Hypothalamus (tissue), 51 donors: ENCODE data around the gene GPS2.
"Not testable (repeated sequence)": the region's sequence is repeated elsewhere in the genome, so short reads cannot be mapped to it uniquely, and the experiment has no call there.

Experiments
- DNase-seq, 51 donors: peaks; one replicate each; lab custom pipeline; 2025; lab: John Stamatoyannopoulos, UW

The GPS2 gene

DNA sequence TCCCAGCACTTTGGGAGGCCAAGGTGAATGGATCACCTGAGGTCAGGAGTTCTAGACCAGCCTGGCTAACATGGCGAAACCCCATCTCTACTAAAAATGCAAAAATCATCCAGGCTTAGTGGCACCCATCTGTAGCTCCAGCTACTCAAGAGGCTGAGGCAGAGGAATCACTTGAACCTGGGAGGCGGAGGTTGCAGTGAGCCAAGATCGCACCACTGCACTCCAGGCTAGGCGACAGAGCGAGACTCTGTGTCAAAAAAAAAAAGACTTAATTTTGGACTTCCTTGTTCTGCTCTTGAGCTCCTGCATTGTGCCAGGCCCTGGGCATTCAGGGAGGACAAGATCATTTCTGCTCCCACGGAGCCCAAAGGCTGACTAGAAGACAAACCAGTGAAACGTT, 22.4 kb upstream of the GPS2 start:
- DNase-seq: not testable (repeated sequence)

DNA sequence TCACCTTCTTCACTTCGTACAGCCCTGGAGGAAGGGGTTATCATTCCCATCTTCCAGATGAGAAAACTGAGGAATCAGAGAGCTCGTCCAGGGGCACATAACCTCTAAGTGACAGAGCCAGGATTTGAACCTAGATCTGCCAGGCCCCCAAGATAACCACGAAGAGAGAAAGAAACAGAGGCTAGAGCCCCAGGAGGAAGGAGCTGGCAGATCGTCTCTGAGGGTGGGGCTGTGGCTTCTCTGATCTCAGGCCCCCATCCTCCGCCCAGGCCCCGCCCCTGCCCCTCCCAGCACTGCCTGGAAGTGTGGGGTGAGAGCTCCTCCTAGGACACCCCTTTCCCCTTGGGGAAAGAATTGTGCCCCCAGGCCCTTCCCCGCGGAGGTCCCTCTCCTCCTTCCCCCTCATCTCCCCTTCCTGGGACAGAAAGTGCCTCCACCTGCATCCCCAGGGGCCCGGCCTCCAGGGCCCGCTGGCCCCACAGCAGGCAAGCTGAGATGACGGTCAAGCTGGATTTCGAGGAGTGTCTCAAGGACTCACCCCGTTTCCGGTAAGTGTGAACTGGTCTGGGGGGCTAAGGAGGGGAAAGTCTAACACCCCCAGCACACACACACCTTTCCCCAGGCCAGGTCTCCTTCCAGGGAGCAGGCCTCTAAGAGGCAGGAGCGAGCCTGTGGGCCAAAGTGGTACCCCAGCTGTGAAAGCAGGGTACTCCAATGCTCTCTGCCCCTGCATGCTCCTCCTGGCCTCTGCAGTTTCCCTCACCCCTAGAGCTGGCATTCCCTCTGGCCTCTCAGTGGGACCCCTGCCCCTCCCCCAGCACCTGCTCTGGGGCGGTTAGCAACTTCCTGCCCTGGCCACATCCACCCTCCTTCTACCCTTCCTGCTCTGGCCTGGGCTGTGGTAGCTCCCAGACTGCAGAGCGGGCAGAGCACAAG, 21.3 kb upstream of the GPS2 start, which contains the start of gene ACAP1:
ACAP1 (plus strand) TSS at position 290 of the 936 bp plus-strand sequence; CDS start at position 496, 206 bp downstream.
- no peak for DNase-seq

DNA sequence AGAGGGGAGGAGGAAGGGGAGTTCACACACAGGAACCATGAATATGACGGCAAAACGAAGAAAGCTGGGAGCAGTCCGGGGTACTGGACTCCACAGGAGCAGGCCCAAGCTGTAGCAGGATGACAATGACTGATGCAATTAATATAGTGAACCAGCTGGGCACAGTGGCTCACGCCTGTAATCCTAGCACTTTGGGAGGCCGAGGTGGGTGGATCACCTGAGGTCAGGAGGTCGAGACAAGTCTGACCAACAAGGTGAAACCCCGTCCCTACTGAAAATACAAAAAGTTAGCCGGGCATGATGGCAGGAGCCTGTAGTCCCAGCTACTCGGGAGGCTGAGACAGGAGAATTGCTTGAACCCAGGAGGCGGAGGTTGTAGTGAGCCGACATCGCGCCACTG, 20.6 kb upstream of the GPS2 start:
- not testable (repeated sequence) for DNase-seq

DNA sequence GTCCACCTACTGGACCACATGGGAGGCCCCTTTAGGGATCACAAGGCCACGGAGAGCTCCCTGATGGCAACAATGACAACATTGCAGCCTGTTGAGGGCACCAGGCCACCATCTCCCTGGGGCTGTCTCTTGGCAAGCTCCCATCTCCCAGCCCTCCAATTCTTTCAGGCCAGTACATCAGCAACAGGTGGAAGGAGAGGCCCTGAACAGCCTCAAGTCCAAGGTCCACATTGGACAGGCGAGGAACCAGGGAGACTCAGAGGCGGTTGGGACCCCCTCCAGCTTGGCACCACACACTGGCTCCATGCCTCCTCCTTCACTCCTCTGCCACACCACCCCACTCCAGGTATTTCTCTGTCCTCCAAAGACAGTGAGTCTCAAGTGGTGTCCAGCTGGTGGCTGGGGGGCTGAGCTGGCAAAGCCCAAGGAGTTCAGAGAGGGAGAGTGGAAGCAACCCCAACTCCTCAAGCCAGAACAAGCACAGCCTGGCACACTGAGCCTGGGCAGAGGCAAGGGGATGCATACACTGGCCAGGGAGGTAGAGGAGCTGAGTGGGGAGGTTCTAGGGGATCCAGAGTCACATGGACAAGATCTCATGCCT, 19.9 kb upstream of the GPS2 start:
- DNase-seq: no peak

DNA sequence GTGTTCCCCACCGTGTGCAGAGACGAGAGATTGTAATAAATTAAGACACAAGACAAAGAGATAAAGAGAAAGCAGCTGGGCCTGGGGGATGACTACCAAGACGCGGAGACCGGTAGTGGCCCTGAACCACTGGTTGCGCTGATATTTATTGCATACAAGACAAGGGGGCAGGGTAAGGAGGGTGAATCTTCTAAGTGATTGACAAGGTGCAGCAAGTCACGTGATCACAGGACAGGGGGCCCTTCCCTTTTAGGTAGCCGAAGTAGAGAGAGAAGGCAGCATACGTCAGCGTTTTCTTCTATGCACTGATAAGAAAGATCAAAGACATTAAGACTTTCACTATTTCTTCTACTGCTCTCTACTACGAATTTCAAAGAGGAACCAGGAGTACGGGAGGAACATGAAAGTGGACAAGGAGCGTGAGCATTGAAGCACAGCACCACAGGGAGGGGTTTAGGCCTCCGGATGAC, 17.5 kb upstream of the GPS2 start:
- DNase-seq: not testable (repeated sequence)

DNA sequence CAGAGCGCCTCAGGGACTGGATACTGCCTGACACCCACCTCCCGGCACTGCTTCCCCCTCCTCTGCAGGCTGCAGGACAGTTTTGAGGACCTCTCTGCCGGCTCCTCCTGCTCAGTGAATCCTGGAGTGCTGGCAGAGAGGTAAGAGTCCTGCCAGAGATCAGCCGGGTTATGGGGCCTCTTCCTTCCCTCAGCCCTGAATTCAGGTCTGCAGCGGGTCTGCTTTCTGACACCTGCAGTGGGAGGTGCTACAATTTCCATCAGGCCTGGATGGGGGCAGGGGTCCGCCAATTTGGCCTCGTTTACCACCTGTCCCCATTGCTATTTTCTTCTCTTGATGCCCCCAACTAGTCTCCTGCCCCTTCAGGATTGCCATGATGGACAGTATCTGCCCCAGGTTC, 17.0 kb upstream of the GPS2 start:
- no peak for DNase-seq

DNA sequence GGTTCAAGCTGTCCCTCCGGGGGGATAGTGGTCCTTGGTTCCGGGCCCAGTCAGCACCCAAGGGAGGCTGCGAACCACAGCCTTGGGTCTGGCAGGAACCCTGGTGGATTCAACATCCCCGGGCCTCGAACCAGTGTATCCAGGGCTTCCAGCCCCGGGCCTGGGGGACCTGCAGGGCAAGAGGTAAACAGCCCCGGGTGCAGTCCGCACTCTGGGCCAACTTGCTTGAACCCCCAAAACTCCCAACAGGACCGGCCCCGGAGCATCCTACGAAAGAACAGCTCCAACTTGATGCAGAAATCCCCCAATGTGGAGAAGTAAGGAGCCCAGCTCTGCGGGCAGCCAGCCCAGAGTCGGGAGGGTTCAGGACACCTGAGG, 15.5 kb upstream of the GPS2 start:
- DNase-seq: no peak

DNA sequence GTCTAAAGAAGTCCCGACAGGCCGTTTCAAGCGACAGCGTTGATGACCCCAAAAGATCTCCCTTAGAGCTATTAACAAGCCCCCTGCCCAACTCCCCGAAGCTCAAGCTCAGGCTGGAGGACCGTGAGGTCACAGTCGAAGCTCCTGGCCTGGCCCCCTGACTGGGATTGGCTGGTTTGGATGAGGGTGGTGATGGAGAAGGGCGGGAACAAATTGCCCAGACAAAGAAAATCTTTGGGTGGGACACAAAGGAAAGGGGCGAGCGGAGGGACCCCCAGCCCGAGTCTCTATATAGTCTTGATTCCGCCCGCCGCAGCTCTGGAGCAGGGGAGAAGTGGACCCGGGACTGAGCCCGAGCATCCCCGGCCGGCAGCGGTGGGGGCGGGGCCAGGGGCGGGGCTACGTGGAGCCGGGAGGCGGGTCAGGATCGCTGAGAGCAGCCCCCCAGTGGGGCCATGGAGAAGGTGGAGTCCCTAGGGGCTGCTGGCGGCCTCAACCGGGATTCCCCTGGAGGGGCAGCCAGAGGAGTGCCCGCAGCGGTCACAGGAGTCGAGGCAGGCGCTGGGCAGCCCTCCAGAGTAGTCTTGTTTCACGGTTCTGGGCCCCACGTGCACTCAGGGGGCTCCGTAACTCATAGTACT, 15.0 kb upstream of the GPS2 start:
- peak in 43 of 51 donors; percentile 52 to 89 (median 74) for DNase-seq

DNA sequence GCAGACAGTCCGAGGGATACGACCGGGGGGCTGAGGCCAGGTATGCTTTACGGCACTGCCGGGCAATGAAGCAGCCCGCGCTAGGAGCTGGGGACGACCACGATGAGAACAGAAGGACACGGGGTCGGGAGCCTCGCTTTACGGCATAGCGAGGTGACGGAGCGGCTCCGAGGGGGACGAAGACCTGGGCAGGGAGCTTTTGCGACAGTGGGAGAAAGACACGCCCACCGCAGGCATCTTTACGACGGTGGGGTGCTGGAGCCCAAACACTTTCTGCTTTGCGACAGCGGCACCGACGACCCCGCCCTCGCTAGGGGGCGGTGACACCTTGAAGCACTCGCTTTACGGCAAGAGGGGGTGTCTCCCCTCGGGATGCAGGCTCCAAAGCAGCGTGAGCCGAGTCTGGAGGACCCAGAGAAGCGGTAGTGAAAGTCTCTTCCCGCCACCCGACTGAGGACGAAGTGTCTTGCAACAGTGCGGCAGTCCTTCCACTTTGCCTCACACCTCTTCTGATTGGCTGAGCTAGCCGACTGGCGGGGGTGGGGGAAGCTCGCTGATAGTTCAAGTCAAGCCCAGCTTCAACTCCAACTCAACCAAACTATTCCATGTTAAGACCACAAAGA, 14.3 kb upstream of the GPS2 start:
- peak; percentile 85 to 100 (median 96) for DNase-seq

DNA sequence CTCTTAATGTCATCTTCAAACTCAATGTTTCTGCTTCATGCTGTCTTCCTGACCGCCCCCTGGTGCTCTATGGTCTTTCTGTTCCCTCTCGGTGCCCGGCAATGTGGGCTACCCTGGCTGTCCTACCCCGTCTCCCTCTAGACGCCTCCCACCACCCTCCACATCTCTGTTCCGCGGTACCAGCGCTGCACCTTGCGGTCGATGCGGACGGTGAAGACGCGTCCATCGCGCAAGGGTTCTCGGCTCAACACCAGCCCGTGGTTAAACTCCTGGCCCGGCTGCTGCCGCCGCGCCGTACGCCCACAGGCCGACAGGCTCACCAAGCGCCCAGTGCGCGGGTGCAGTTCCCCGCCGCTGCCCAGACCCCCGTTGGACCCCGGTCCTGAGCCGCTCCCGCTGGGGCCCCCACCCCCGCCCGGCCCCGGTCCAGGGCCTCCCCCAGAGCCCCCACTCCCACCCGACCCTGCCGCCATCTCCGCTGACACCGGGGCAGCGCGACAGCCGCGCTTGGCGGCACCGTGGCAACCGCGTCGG, 13.7 kb upstream of the GPS2 start, which contains the start of gene NEURL4:
NEURL4 (minus strand) TSS at position 496 of the 534 bp plus-strand sequence; CDS start at position 473, 23 bp downstream.
- peak in 3 of 51 donors; percentile 40 to 67 (median 53) for DNase-seq

DNA sequence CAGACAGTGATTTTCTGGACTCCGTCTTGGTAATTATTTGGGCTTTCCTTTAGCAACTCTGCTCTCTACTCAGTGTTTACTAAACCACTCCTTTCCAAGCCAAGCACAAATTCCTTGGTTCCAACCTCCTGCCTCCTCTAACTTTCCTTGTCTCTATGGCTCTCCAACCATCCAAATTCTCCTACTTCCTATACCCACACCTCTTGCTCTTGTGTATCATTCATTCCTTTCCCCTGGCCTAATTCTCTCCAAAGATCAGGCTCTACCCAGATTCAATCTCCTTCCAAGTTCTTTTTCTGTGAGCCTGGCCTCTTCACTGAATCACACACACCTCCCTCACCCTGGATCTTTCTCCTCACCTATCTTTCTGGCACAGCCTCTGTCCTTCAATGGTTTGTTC, 12.8 kb upstream of the GPS2 start:
- no peak for DNase-seq

DNA sequence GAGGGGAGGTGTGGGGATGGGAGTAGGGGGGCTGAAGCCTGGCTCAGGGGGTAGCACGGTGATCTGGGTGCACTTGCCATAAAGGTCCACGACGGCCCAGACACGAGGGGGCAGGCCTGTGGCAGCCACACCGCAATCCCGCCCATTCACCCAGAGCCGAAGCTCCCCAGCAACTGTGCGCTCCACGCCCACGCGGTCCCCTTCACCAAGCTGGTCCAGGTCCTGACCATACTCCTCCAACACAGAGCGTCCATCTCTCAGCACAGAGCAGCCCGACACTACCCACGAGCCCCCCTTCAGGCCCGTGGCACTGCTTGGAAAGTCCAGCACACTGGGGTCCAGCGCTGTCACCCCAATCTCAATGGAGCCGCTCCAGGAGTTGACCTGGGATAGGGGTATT, 12.3 kb upstream of the GPS2 start:
- DNase-seq: no peak

DNA sequence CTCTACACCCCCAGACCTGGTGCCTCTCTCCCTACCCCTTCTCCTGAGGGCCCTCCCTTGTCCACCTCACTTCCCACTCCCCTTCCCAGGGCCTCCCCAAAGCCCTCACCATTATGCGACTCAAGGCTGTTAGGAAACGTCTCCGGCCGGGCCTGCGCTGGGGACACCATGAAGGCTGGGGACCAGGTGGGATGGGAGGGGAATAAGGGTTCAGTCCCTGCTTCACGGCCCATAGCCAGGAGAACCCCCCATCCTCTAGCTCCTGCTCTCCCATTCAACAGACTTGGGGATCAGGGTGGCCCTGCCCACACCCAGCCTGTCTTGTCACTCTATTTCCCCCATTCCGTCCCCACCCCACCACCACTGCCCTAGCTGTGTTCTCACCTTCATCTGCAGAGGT, 11.9 kb upstream of the GPS2 start:
- no peak for DNase-seq

DNA sequence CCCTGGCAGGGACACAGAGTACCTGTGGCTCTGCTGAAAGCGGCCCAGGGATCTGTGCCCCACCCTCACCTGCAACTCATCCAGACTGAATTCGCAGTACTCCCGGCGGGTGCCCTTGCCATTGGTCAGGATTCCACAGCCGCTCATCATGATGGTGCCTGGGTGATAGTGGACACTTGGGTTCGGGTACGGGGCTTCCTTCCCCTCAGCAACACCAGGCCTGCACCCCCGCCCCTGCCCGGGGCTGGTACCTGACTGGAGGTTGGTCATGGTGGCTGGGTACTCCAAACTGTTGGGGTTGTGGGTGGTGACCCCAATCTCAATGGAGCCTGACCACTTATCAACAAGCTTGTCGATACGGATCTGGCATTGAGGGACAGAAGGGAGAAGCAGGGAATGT, 11.0 kb upstream of the GPS2 start:
- no peak for DNase-seq

DNA sequence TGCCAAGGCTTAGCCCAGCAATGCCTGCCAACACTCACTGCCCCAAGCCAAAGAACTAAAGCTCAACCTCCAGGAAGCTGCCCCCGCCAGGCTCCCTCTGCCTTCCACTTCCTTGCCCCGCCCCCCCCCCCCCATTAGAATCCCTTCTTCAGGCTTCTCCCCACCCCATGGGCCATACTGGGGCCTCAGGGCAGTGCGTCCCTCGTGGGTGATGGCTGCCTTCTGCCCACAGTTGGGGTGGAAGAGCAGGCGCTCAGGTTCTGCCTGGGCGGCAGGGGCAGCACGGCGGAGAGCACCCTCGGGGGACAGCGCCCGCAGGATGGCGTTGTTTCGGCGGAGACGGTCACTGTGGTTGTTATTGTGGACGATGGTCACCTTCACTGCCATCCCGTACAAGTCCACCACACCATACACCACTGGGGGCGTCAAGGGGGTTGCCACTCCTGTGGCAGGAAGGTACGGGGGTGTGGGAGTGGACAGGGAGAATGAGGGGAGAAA, 9.9 kb upstream of the GPS2 start:
- DNase-seq: no peak

DNA sequence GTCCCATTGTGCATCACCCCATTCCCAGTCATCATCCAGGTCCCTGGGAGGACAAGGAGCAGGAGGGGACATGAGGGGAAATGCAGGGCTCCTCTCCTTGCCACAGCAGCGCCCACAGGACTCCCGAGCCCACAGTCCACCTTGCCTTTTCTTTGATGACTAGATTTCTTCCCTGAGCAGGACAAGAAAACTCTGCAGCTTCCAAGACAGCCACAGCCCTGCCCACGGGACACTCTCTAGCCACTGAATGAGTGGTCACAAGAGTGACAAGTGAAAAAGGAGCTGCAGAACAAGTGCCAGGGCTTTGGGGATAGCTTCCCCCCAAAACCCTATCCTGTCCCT, 9.2 kb upstream of the GPS2 start:
- DNase-seq: no peak

DNA sequence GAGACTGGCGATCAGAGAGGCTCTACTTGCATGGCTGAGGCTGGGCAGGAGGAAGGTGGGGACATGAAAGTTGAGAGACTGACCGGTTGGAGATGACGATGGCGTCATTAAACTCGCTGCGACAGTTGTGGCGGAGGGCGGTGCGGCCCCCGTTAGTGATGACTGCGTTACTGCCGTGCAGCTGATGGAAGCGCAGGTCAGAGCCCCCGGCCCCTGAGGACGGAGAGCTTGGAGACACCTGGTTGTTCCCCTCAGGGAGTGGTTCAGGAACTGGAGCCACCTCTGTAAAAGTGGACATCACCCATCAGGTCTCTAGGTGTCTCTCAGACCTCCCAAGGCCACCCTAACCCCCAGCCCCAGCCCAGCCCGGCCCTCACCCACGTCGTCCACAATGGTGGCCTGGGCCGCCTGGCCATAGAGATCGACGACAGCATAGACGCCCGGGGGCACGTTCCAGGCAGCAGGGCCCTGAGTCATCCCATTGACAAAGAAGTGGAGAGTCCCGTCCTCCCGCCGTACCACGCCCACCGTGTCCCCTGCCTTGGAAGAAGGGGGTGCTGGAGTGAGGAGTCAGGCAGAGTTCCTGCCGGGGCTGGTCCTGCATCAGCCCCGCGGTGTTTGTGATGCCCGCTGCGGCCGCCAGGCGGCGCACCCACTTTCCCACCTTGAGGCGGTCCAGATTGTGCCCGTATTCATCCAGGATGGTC, 8.7 kb upstream of the GPS2 start:
- peak in 8 of 51 donors; percentile 4 to 47 (median 15) for DNase-seq

DNA sequence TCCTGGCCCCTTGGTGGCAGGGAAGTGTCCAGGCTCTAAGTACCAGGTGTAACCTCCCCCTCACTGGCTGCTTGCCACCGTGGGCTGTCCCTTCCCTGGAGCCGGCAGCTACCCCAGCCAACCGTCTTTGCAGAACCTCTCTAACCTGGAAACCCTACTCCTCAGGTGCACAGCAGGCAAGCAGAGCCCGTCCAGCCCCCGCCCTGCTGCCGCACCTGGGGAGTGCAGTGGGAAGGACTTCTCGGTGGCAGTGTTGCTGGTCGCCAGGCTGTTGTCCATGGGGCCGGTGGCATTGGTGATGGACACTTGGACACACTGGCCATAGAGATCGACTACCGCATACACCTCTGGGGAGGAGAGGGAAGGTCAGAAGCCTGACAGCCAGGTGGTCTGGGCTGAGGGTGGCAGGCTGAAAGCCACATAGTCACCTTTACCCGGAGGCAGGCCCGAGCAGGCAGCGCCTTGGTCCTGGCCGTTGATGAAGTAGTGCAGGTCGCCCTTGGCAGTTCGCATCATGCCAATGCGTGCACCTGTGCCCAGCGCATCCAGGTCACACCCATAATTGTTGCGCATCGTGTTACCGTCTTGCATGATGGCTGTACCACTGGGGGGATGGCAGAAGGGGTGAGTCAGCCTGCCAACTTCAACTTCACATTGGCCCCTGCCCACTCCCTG, 7.5 kb upstream of the GPS2 start:
- no peak for DNase-seq

DNA sequence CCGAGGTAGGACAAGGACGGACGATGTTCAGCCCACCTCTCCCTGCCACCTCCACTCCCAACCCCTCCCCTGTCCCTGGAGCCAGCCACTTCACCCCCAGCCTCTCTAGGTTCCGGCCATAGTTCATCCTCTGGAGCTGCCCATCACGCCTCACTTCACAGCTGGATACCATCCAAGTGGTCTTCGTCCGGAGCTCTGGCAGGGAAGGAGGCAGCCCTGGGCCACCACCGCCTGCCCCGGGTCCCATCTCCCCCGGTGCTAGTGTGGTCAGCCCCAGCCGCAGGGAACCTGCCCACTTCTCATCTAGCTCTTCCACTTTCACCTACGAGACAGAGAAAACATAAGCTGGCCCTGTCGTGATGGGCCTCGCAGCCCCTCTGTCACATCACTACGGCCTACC, 6.3 kb upstream of the GPS2 start:
- DNase-seq: no peak
